LNCAP (cell line): ENCODE results near the gene ABCC4.

ENCODE experiments used
- TF ChIP-seq, protein P1 (sequence below): fragments of 450-650 bp; IDR thresholded peaks from 2 replicates; pipeline ENCODE4 v1.5.1; 2017; ENCODE audit warnings: mild to moderate bottlenecking

Gene ABCC4

DNA sequence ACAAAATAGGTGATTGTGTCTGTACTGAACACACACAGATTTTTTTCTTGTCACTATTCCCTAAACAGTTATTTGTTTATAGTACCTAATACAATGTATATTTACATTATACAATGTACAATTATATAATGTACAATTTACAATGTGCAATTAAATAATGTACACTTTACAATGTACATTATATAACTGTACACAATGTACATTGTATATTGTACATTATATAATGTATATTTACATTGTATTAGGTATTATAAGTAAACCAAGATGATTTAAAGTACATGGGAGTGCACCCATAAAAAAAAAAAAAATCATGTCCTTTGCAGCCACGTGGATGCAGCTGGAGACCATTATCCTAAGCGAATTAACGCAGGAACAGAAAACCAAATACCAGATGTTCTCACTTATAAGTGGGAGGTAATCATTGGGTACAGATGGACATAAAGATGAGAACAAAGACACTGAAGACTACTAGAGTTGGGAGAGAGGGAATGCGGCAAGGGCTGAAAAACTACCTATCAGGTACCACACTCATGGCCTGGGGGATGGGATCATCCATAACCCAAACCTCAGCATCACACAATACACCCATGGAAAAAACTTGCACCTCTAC, 68.1 kb downstream of the ABCC4 start:
- TF ChIP-seq, protein P1, sequence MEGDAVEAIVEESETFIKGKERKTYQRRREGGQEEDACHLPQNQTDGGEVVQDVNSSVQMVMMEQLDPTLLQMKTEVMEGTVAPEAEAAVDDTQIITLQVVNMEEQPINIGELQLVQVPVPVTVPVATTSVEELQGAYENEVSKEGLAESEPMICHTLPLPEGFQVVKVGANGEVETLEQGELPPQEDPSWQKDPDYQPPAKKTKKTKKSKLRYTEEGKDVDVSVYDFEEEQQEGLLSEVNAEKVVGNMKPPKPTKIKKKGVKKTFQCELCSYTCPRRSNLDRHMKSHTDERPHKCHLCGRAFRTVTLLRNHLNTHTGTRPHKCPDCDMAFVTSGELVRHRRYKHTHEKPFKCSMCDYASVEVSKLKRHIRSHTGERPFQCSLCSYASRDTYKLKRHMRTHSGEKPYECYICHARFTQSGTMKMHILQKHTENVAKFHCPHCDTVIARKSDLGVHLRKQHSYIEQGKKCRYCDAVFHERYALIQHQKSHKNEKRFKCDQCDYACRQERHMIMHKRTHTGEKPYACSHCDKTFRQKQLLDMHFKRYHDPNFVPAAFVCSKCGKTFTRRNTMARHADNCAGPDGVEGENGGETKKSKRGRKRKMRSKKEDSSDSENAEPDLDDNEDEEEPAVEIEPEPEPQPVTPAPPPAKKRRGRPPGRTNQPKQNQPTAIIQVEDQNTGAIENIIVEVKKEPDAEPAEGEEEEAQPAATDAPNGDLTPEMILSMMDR: no peak

DNA sequence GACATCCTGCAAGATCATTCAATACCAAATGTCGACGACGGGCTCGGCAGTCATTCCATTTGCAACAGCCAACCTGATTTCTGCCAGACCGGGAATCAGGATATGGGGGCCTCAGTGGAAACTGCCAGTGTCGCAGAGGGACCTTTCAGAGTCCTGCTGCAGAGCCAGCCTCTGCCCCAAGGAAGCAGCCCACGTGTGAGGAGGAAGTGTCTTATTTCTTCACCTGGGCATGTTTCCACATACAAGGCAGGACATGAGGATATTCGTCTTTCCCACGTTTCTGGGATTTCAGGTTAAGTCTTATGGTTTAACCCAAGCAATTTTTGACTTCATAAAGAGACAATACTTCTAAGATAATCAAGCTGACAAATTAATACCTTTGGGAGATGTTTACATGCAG, 69.9 kb downstream of the ABCC4 start:
- TF ChIP-seq, protein P1: no peak

DNA sequence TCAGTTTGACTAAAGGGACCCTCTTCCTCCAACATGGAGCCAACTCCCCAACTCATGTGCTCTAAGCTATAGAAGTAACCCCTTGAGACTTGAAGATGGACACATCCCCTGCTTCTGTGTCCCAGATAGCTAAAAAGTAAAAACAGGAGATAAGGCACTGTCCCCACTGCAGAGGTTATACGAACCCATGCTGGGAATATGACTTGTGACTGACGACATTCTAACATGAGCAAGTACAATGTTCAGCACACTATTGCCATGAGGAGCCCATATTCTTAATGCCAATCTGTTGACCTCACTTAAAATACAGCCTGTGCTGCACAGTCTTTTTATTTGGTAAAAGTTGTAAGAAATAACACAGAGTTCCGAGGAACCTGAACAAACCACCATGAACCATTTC, 71.4 kb downstream of the ABCC4 start:
- TF ChIP-seq, protein P1: no peak

DNA sequence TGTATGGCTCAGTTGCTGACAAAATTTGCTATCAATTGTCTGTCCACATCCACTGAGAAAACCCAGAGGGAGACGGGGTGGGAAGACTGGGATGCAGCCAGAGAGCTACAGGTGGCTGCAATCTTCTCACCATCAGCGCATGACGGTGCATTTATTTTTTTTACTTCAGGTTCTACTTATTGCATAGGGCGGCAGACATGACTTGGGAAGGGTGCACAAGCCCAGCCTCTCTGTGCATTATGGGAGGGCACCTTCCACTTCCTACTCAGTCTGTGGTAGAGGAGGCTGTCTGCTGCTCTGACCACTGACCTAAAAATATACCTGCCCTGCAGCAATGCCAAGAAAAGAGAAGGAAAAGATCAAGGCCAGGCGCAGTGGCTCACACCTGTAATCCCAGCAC, 73.1 kb downstream of the ABCC4 start:
- TF ChIP-seq, protein P1: no peak

DNA sequence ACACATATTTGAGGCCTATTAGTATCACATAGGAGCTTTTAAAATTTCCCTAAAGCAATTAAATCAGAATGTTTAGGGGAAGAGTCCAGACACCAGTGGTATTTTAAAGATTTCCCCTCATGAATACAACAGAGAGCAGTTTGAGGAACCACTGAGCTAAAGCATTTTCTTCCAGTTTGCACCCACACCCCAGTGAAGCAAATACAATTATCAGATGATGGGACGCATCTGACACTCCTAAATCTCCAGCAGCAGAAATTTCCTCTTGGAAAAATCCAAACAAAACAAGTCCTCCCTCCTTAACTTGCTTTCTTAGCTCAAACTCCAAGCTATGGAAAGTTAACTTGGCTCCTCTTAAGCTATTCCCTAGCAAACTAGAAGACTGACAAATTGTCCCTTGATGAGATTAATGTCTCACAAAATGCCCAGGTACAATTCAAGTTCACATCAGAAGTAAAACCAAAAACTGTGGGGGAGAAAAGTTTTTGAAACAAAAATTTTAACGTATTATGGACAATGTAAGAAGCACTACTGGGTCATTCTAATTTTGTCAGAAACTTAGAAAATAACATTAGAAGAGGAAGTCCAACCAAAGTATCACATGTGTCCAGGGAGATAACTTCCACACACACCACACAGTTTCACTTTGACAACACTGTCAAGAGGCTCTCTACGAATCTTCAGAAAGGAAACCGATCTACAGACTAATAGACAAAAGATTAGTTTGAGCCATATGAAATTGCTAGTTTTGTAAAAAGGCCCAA, 74.1 kb downstream of the ABCC4 start:
- TF ChIP-seq, protein P1: no peak

DNA sequence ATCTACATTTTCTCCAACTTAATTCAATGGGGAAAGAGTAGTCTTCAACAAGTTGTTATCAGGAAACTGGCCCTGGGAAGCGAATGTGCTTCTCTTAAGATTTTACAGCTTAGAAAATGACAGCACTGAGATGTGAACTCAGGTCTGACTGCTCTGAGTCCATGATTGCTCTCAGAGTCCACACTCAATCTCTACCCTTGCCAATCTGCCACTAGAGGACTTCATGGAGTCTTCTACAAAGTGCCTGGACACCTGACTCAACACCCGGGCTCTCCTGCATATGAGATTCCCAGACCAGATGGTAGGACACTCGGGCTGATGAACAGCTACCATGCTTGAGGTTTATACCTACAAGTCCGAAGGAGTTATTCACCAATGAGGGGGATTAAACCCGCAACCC, 74.8 kb downstream of the ABCC4 start:
- TF ChIP-seq, protein P1: no peak

DNA sequence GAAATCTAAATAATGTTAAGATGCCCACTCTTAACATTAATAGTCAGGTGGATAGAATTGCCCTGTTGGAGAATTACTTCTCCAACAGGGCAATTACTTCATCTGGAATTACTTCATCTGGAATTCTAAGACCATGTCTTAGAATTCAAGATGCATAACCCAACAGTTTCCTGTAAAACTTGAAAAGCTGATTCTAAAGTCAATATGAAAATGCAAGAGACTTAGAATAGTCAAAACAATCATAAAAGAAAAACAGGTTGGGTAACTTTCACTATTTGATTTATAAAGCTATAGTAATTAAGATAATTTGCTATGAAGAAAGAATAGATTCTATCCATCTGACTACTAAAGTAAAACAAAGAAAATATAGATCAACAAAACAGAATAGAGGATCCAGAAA, 75.2 kb downstream of the ABCC4 start:
- TF ChIP-seq, protein P1: no peak
